K562 (cell line): ENCODE measurements around the gene FAM168B. TPM values are rescaled to one million over a fixed set of nuclear protein-coding genes. Genes with fewer than 3 reads are reported as not detected.

Experiments used
- BHLHE40 ChIP-seq: IDR thresholded peaks from 2 replicates; pipeline ENCODE4 v1.6.1; 2011; ENCODE audit warnings: low read length, improper control_type of control experiment
- BRD9 ChIP-seq: fragments of 450-650 bp; IDR thresholded peaks from 2 replicates; pipeline ENCODE4 v1.6.1; 2018; ENCODE audit warnings: low read depth; ENCODE audit not compliant: partially characterized antibody
- CBX5 ChIP-seq: IDR thresholded peaks from 2 replicates; pipeline ENCODE4 v1.6.1; 2014; ENCODE audit warnings: low read depth, borderline replicate concordance
- GATA2 ChIP-seq: sonication (generic); formaldehyde crosslinking; IDR thresholded peaks from 2 replicates; pipeline ENCODE4 v1.4.0; 2020; ENCODE audit warnings: mild to moderate bottlenecking, missing genetic modification reagents
- ZNF316 ChIP-seq: fragments of 450-650 bp; IDR thresholded peaks from 2 replicates; pipeline ENCODE4 v1.6.1; 2016
- ZNF668 ChIP-seq: fragments of 250-450 bp; sonication (Bioruptor Pico); IDR thresholded peaks from 2 replicates; pipeline ENCODE4 v1.8.0; 2022; ENCODE audit warnings: mild to moderate bottlenecking, inconsistent platforms
- ZSCAN29 ChIP-seq: fragments of 450-650 bp; IDR thresholded peaks from 2 replicates; pipeline ENCODE4 v1.6.1; 2017
- ZSCAN32 ChIP-seq: fragments of 450-650 bp; formaldehyde crosslinking; IDR thresholded peaks from 2 replicates; pipeline ENCODE4 v1.4.0; 2020; ENCODE audit warnings: mild to moderate bottlenecking, moderate library complexity
- polyA plus RNA-seq, 8 experiments: library from polyadenylated mRNA; depleted of rRNA in 4 of 8; stranded (reverse) in 5 of 8; unstranded in 3 of 8; fragments of >200 nt; fragmentation: Nextera tagmentation in 2 of 8; fragmentation: Illumina TruSeq in 1 of 8; extraction: Ambion mirVana in 2 of 8; extraction: Trizol in 1 of 8; gene quantifications; 2 replicates each; pipeline versions ENCODE4 v1.2.1 to v1.2.3, GENCODE V29; 2011 to 2014; ENCODE audit warnings: inconsistent platforms in 1 of 8, missing spikeins in 1 of 8
- total RNA-seq, 7 experiments: library from RNA; depleted of rRNA in 6 of 7; stranded (reverse); fragments of >200 nt in 6 of 7; fragmentation: Illumina TruSeq in 2 of 7; extraction: Trizol in 2 of 7; gene quantifications; 2 replicates each; pipeline versions ENCODE4 v1.2.1 to v1.2.3, GENCODE V29; 2011 to 2021; ENCODE audit warnings: low replicate concordance in 1 of 7
- TF ChIP-seq, protein P1 (sequence below): fragments of 200-400 bp; formaldehyde crosslinking; IDR thresholded peaks from 2 replicates; pipeline ENCODE4 v1.6.1; 2017; ENCODE audit warnings: mild to moderate bottlenecking, low read depth, low read length, moderate library complexity
- TF ChIP-seq, protein P2 (sequence below): sonication (generic); formaldehyde crosslinking; IDR thresholded peaks from 2 replicates; pipeline ENCODE4 v1.8.1; 2023; ENCODE audit warnings: mild to moderate bottlenecking, missing genetic modification reagents
- TF ChIP-seq, protein P3 (sequence below): sonication (generic); IDR thresholded peaks from 2 replicates; pipeline ENCODE4 v1.6.1; 2016
- TF ChIP-seq, protein P4 (sequence below): sonication (generic); formaldehyde crosslinking; IDR thresholded peaks from 2 replicates; pipeline ENCODE4 v1.8.1; 2023; ENCODE audit warnings: mild to moderate bottlenecking, missing genetic modification reagents

FAM168B gene
- total and polyA plus RNA-seq, 9 of the 15 experiments (the other 6 are each of a cell fraction or from before 2014, with no cell fraction given), result 3.3 to 76.0 (median 46.1) TPM

DNA sequence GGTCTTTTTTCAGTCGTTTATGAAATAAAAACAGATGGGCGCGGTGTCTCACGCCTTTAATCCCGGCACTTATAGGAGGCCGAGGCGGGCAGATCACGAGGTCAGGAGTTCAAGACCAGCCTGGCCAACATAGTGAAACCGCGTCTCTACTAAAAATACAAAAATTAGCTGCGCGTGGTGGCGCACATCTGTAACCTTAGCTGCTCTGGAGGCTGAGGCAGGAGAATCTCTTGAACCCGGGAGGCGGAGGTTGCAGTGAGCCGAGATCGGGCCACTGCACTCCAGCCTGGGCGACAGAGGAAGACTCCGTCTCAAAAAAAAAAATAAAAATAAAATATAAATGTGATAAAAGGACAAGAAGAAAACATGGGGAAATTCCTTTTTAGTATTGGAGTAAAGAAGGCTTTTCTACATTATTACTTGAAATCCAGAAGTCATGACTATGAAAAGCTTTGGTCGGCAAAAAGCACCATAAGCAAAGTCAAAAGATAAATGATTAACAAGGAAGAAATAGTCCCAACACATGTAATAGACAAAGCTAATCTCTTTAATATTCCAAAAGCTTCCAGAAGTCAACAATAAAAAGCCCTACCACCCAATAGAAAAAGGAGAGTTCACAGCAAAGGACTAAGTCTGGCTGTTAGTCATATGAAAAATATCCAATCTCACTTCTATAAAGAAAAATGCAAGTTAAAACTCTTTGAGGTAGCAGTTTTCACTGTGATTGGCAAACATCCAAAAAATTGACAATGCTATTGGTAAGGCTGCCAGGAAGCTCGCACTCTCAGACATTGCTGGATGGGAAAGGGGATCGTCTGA is 1.4 kb upstream of the FAM168B start (continued):
- TF ChIP-seq BRD9 (no peak), GATA2 (no peak), CBX5 (no peak), ZSCAN29 (no peak), ZSCAN32 (CRISPR knock-in tag) (no peak), ZNF668 (CRISPR knock-in tag) (no peak), ZNF316 (peak; percentile 62), BHLHE40 (no peak)
- TF ChIP-seq, protein P1, sequence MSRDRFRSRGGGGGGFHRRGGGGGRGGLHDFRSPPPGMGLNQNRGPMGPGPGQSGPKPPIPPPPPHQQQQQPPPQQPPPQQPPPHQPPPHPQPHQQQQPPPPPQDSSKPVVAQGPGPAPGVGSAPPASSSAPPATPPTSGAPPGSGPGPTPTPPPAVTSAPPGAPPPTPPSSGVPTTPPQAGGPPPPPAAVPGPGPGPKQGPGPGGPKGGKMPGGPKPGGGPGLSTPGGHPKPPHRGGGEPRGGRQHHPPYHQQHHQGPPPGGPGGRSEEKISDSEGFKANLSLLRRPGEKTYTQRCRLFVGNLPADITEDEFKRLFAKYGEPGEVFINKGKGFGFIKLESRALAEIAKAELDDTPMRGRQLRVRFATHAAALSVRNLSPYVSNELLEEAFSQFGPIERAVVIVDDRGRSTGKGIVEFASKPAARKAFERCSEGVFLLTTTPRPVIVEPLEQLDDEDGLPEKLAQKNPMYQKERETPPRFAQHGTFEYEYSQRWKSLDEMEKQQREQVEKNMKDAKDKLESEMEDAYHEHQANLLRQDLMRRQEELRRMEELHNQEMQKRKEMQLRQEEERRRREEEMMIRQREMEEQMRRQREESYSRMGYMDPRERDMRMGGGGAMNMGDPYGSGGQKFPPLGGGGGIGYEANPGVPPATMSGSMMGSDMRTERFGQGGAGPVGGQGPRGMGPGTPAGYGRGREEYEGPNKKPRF, result no peak
- TF ChIP-seq, protein P2, sequence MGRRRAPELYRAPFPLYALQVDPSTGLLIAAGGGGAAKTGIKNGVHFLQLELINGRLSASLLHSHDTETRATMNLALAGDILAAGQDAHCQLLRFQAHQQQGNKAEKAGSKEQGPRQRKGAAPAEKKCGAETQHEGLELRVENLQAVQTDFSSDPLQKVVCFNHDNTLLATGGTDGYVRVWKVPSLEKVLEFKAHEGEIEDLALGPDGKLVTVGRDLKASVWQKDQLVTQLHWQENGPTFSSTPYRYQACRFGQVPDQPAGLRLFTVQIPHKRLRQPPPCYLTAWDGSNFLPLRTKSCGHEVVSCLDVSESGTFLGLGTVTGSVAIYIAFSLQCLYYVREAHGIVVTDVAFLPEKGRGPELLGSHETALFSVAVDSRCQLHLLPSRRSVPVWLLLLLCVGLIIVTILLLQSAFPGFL (CRISPR knock-in tag), result no peak
- TF ChIP-seq, protein P3, sequence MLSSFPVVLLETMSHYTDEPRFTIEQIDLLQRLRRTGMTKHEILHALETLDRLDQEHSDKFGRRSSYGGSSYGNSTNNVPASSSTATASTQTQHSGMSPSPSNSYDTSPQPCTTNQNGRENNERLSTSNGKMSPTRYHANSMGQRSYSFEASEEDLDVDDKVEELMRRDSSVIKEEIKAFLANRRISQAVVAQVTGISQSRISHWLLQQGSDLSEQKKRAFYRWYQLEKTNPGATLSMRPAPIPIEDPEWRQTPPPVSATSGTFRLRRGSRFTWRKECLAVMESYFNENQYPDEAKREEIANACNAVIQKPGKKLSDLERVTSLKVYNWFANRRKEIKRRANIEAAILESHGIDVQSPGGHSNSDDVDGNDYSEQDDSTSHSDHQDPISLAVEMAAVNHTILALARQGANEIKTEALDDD, result no peak
- TF ChIP-seq, protein P4, sequence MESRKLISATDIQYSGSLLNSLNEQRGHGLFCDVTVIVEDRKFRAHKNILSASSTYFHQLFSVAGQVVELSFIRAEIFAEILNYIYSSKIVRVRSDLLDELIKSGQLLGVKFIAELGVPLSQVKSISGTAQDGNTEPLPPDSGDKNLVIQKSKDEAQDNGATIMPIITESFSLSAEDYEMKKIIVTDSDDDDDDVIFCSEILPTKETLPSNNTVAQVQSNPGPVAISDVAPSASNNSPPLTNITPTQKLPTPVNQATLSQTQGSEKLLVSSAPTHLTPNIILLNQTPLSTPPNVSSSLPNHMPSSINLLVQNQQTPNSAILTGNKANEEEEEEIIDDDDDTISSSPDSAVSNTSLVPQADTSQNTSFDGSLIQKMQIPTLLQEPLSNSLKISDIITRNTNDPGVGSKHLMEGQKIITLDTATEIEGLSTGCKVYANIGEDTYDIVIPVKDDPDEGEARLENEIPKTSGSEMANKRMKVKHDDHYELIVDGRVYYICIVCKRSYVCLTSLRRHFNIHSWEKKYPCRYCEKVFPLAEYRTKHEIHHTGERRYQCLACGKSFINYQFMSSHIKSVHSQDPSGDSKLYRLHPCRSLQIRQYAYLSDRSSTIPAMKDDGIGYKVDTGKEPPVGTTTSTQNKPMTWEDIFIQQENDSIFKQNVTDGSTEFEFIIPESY, result peak; percentile 60
